Prostate gland (tissue), 2 donors: ENCODE data around the gene SEPTIN2.

Source experiments
- POLR2AphosphoS5 ChIP-seq: sonication (generic); formaldehyde crosslinking; IDR thresholded peaks from one replicate; pipeline ENCODE4 v1.6.1; 2017; ENCODE audit warnings: antibody characterized with exemption
- TF ChIP-seq, protein P1 (sequence below), 4 experiments: fragments of 200-600 bp in 2 of 4; fragments of 450-650 bp in 2 of 4; sonication (generic) in 2 of 4; IDR thresholded peaks; 1 replicate in 3 of 4; 2 replicates in 1 of 4; pipeline ENCODE4 v1.5.1; 2016 to 2019; ENCODE audit warnings: antibody characterized with exemption in 4 of 4, mild to moderate bottlenecking in 2 of 4, moderate library complexity in 2 of 4

DNA sequence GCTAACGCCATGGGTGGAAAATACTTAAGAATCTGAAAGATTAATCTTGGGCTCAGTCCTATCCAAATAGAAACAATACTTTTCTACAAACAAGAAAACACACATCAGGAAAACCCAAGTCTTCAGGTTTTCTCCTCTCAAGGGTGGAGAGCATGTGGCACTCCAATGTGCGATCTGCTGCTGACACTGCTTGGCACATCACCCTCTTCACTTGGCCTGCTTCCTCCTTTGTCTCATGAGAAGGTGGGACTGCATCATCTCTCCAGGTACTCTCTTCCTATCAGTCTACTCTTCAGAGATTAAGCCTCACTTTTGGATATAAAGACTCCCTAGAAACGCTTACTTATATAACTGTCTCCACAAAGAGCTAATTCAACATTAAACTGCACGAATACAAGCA lies 26.7 kb upstream of the SEPTIN2 start:
- TF ChIP-seq, protein P1, sequence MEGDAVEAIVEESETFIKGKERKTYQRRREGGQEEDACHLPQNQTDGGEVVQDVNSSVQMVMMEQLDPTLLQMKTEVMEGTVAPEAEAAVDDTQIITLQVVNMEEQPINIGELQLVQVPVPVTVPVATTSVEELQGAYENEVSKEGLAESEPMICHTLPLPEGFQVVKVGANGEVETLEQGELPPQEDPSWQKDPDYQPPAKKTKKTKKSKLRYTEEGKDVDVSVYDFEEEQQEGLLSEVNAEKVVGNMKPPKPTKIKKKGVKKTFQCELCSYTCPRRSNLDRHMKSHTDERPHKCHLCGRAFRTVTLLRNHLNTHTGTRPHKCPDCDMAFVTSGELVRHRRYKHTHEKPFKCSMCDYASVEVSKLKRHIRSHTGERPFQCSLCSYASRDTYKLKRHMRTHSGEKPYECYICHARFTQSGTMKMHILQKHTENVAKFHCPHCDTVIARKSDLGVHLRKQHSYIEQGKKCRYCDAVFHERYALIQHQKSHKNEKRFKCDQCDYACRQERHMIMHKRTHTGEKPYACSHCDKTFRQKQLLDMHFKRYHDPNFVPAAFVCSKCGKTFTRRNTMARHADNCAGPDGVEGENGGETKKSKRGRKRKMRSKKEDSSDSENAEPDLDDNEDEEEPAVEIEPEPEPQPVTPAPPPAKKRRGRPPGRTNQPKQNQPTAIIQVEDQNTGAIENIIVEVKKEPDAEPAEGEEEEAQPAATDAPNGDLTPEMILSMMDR (IDR thresholded peaks at IDR 0.05) = no peak
- TF ChIP-seq POLR2AphosphoS5 = no peak
